NCI-H748 (cell line): ENCODE results near the gene ZNF334.

Source experiments
- DNase-seq: peaks from one replicate; lab custom pipeline; 2025; ENCODE audit not compliant: unreplicated experiment; lab: John Stamatoyannopoulos, UW

ZNF334 gene

GRCh38 chr20:46488451-46488850, 24.9 kb downstream of the ZNF334 start:
- peak; percentile 1 for DNase-seq

- DNase-seq = no peak
Measured at GRCh38 chr20:46487628-46488027, 25.7 kb downstream of the ZNF334 start.

GRCh38 chr20:46485431-46485830, 27.9 kb downstream of the ZNF334 start:
- DNase-seq = no peak

DNA sequence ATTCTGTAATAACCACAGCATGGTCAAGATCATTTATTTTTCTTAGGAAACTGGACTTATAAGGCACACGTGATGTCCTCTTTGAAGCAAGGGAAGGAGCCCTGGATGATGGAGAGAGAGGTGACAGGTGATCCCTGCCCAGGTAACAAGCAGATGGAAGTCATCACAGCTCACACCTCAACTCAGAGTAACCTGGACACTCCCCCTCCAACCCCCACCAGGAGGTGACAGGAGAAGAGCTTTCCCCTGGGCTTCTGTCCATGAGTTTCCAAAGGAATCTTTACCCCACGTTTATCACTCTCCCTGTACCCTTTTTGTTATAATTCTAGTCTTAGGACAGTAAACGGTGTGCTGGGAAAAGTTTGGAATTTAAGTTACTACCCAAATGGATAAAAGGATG, 28.4 kb downstream of the ZNF334 start:
- DNase-seq = no peak

- no peak for DNase-seq
Measured at GRCh38 chr20:46483879-46484278, 29.5 kb downstream of the ZNF334 start.

DNA sequence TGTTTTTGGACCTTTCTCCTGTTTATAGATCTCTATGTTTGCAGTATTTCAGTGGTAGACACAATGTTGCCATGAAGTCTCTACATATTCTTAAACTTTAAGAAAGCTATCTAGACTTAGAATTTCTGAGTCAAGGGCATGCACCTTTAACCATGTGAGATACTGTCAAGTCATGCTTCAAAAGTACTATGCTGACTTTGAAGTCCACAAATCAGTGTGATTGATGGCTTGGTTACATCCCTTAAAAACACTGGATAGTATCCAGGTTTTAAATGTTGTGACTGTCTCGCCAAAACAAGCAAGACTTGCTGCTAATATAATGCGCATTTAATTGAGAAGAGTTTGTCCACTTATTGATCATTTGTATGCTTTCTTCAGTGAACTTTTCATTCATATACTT, 30.5 kb downstream of the ZNF334 start:
- DNase-seq = no peak

- DNase-seq = no peak
Measured at GRCh38 chr20:46477640-46478039, 35.7 kb downstream of the ZNF334 start.

GRCh38 chr20:46477225-46477624, 36.1 kb downstream of the ZNF334 start:
- no peak for DNase-seq

DNA sequence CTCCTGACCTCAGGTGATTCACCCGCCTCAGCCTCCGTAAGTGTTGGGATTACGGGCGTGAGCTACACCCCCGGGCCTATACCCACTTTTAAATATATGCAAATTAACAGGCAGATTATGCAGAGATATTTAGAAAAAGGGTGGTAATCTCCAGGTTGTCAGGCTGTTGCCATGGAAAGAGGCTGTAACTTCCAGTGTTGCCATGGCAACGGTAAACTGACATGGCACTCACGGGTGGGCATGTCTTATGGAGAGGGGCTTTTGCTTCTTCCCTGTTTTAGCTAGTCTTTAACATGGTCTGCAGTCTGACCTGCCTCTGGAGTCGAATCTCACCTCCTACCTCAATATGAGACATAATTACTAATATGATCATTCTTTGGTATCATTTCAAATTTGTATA, 44.9 kb downstream of the ZNF334 start:
- peak; percentile 2 for DNase-seq

- no peak for DNase-seq
Measured at GRCh38 chr20:46464451-46464850, 48.9 kb downstream of the ZNF334 start.

GRCh38 chr20:46463852-46464251, 49.5 kb downstream of the ZNF334 start:
- no peak for DNase-seq

DNA sequence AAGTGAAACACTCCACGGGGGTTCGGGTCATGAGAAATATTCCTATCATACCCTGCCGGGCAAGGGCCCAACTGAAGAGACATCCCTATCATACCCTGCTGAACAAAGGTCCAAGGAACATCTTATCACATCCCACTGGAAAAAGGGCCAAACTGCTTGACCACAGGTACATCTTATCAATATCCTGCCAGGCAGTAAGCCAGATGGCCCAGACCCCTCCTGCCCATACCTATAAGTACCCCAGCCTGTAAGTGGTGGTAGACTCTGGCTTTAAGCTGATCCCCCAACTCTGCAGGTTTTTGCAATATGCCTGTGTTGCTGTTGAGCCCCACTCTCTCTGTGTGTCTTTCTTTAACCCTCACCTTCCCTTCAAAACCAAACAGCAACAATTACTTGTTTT, 51.6 kb downstream of the ZNF334 start:
- no peak for DNase-seq

GRCh38 chr20:46458866-46459750, 54.3 kb downstream of the ZNF334 start:
- DNase-seq = peak; percentile 81

DNA sequence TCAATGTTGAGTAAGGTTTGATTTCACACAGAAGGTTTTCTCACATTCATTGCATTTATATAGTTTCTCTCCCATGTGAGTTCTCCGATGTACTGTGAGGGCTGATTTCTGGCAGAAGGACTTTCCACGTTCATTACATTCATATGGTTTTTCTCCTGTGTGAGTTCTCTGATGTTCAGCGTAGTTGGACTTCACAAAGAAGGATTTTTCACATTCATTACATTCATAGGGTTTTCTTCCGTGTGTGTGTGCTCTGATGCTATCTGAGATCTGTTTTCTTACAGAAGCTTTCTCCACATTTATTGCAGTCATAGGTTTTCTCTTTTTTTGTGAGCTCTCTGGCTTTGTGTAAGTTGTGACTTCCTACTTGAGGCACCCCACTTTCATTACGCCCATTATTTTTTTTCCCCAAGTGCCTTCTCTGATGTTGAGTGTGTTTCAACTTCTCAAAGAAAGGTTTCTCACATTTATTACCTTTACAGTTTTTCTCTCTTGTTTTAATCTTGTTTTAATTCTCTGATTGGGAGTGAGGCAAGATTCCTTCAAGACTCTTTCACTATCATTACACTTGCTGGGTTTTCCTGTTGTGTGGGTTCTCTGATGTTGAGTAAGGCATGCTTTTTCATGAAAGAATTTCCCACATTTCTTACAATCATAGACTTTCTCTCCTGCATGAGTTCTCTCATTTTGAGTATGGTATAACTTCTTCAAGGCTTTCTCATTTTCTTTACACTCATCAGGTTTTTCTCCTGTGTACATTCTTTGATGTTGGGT, 56.9 kb downstream of the ZNF334 start:
- DNase-seq = no peak

DNA sequence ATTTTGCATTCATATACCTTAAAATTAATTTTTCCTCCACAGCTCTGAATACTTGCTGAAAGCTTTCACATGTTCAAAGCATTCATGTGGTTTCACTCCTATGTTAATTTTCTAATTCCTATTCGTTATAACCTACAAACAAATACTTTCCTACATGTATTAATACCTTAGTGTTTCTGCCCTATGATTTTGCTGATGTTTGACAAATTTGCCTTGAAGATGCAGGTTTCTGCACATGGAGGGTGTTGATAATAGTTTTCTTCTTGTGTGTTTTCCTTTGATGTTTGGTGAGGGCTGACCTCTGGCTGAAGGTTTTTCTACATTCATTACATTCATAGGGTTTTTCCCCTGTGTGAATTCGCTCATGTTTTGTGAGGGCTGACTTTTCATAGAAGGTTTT, 57.6 kb downstream of the ZNF334 start:
- no peak for DNase-seq
